ENCODE measurements around the gene CALHM6.

DNA sequence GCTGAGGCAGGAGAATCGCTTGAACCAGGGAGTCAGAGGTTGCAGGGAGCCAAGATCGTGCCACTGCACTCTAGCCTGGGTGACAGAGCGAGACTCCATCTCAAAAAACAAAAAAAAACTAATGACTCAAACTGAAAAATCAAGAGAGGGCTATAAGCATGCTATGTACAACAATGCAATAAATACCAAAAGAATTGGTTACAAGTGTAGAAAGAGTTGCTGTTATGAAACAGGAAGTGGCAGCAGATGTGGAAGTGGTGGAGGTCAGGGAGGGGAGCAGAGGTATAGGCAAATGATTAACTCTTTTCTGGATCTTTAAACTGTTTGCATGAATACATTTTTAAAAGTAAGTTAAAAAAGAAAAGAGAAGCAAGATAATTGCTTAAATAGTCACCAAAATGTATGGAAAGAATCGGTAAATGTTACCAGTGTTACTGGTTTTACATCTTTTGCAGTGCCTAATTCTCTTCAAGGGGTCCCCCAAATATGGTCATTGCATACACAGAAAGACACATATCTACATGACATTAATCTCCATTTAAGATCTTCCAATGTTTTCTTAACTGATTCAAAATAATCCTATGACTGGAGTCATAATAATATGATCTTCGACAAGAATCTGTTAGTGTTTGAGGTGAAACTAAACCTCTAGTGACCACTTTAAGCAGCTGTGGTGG, 15.0 kb downstream of the CALHM6 start:
- TF ChIP-seq, protein P1, sequence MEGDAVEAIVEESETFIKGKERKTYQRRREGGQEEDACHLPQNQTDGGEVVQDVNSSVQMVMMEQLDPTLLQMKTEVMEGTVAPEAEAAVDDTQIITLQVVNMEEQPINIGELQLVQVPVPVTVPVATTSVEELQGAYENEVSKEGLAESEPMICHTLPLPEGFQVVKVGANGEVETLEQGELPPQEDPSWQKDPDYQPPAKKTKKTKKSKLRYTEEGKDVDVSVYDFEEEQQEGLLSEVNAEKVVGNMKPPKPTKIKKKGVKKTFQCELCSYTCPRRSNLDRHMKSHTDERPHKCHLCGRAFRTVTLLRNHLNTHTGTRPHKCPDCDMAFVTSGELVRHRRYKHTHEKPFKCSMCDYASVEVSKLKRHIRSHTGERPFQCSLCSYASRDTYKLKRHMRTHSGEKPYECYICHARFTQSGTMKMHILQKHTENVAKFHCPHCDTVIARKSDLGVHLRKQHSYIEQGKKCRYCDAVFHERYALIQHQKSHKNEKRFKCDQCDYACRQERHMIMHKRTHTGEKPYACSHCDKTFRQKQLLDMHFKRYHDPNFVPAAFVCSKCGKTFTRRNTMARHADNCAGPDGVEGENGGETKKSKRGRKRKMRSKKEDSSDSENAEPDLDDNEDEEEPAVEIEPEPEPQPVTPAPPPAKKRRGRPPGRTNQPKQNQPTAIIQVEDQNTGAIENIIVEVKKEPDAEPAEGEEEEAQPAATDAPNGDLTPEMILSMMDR (IDR thresholded peaks at IDR 0.05) = no peak
- TF ChIP-seq POLR2A (IDR thresholded peaks at IDR 0.05) = no peak

Data from body of pancreas (tissue), 4 donors.